ENCODE results near the gene SMYD5.
A peak's percentile ranks its signal among the peaks of the same experiment; 100 is the strongest.
"Not testable (repeated sequence)": the region's sequence is repeated elsewhere in the genome, so short reads cannot be mapped to it uniquely, and the experiment has no call there.

The SMYD5 gene

DNA sequence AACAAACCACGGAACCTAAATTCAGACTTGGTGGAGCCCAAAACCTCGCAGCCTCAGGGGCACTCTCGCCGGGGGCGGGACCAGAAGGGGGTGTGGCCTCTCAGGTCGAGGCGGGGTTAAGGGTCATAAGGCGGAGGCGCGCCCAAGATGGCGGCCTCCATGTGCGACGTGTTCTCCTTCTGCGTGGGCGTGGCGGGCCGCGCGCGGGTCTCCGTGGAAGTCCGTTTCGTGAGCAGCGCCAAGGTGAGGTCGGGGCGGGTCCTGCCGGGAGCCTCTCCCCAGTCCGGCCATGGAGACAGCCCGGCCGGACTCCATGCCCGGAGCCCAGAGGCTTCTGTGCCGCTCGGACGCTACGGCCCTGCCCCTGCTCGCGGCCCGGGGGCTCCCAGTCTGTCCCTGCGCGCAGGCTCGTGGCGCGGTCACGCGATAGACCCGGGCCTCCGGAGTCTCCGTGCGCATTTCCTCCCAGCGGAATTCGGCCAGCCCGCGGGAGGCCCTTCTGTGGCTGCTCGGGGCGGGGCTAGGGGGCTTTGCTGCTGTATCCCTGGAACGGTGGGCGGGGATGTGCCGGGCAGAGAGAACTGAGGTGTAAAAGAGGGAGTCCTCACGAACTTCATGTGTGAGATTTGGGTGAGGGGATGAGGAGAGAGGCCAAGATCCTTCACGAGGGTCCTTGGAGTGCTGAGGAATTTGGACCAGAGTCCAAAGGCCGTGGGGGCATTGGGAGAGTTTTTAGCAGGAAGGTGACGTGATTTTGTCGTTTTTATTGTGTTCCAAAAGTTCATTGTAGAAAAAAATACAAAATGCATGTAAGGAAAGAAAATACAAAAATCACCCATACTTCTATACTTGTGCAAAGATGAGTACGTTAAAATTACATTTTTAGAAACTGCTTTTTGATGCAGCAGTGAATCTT, at the start of gene SMYD5:
TSS of gene SMYD5 (plus strand) at position 126 of the 916 bp plus-strand sequence. CDS start at position 148, 22 bp downstream.
- DNase-seq: peak; percentile 93

- not testable (repeated sequence) for DNase-seq
These were observed 48.1 kb upstream of the SMYD5 start for GRCh38 chr2:73165978-73166377.

DNA sequence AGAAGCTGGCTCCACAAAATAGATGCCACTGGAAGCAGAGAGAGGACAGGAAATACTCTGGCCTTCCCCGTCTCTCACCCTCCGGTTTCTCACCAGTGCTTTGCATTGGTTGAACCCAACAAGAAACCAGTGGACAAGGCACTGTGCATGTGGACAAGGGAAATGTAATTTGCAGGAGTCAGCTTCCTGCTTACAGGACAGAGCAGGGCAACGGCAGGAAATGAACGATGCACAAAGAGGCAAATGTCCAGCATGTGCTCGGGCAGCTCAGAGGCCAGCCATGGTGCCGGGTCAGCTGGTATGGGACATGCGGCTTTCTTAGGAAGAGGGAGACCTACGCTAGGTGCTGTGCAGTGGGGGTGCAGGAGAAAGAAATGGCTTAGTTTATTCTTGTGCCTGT, 47.2 kb upstream of the SMYD5 start:
- not testable (repeated sequence) for DNase-seq

DNA sequence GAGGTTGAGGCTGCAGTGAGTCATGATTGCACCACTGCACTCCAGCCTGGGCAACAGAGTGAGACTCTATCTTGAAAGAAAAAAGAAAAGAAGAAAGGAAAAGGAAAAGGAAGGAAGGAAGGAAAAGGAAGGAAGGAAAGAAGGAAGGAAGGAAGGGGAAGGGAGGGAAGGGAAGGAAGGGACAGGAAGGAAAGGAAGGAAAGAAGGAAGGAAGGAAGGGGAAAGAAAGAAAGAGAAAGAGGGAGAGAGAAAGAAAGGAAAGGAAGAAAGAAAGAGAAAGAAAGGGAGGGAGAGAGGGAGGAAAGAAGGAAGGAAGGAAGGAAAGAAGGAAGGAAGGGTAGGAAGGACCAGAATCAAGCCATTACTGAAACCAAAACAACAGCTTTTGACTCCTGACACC, 45.7 kb upstream of the SMYD5 start:
- not testable (repeated sequence) for DNase-seq

GRCh38 chr2:73170341-73170740, 43.7 kb upstream of the SMYD5 start:
- DNase-seq: not testable (repeated sequence)

GRCh38 chr2:73172963-73173362, 41.1 kb upstream of the SMYD5 start:
- DNase-seq: peak; percentile 78

GRCh38 chr2:73173781-73174180, 40.3 kb upstream of the SMYD5 start:
- no peak for DNase-seq

- no peak for DNase-seq
These were observed 39.8 kb upstream of the SMYD5 start for GRCh38 chr2:73174244-73174643.

GRCh38 chr2:73174941-73175662, 38.9 kb upstream of the SMYD5 start:
- DNase-seq: no peak

DNA sequence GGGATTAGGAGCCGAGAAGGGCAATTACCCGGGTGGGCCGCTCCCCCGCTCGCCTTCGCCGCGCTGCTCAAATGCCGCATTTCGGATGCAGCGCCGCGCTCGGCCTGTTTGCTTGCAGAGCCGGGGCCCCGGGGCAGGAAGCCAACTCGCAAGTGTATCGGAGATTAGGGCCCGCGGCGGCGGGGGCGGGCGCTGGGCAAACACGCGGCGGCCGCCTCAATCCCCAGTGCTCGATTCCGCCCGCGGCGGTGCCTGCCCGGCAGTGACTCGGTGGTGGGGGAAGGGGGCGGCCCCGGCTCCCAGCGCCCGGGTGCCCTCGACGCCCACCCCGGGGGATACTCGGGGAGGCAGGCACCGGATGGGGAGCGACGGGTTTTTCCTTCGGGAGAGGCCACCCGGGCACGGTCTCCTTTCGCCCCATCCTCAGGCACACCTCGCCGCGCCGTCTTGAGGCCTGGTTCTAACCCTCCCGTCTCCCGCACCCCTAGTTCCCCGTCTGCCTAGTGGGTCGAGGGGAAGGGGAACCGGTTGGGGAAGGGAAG, 38.3 kb upstream of the SMYD5 start:
- peak; percentile 76 for DNase-seq

DNA sequence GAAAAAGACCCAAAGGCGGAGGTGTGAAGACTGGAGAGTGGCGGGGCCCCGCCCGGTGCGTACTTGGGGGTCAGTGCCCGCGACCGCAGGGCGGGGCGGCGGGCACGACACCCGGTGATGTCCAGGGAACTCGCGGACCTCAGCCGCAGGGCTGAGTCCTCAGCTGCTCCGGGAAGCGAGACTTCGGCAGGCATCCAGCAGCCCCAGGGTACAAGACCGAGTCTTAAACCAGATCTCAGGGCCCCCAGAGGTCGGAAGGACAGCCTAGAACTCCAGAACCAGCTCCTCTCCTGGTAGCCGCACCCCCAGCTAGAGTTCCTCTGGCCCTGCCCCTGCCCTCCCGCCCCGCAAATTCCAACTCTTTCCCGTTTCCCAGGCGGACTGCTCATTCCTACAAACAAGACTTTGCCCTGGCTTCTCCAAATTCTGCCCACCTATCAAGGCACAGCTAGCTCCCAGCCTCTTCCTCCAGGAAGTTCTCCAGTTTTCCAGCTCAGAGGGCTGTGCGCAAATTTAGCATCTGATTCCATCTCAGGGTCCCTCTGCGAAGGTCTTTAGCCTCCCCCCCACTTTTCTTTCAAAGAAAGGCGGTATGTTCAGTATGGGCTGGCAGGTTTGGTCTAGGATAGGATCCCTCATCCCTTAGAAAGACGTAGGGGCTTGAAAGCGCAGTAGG, 37.7 kb upstream of the SMYD5 start:
- DNase-seq: no peak

DNA sequence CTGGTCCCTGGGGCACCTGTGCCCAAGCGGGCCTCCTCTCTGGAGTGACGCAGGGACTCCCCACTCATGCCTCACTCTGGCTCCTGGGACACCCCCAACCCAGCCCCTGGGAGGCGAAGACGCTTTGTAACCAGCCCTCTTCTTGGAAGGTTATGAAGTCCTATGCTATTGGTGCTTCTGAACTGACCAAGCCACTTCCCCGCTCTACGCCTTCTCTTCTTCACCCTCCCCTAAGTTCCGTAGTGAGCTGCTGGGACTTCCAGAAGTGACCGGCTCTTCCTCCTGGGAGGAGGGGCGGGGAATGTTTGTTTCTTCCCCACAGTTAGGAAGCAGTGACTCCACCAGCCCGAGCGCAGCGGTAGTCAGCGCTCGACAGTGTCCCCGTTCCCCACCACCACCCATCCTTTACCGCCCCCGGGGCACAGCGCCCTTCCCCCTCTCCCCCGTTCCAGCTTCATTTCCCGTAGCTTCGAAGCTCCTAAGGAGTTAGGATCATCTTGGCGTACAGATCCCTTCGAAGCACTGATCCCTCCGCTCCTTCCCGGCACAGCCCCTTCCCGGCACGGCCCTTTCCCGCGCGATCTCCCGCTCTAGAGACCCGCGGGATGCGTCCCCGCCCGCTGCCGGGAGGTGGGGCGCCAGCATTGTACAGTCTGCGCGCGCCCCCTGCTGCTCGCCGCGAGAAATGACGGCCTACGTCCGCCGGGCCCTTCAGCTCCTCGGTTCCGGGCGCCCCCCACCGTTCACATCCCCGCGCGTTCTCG, 37.0 kb upstream of the SMYD5 start:
- DNase-seq: peak; percentile 86

- no peak for DNase-seq
These were observed 36.3 kb upstream of the SMYD5 start for GRCh38 chr2:73177645-73178255.

GRCh38 chr2:73185965-73186364, 28.1 kb upstream of the SMYD5 start:
- no peak for DNase-seq

GRCh38 chr2:73187549-73187948, 26.5 kb upstream of the SMYD5 start:
- no peak for DNase-seq

GRCh38 chr2:73197579-73197978, 16.5 kb upstream of the SMYD5 start:
- DNase-seq: no peak

- not testable (repeated sequence) for DNase-seq
These were observed 13.8 kb upstream of the SMYD5 start for GRCh38 chr2:73200281-73200680.

DNA sequence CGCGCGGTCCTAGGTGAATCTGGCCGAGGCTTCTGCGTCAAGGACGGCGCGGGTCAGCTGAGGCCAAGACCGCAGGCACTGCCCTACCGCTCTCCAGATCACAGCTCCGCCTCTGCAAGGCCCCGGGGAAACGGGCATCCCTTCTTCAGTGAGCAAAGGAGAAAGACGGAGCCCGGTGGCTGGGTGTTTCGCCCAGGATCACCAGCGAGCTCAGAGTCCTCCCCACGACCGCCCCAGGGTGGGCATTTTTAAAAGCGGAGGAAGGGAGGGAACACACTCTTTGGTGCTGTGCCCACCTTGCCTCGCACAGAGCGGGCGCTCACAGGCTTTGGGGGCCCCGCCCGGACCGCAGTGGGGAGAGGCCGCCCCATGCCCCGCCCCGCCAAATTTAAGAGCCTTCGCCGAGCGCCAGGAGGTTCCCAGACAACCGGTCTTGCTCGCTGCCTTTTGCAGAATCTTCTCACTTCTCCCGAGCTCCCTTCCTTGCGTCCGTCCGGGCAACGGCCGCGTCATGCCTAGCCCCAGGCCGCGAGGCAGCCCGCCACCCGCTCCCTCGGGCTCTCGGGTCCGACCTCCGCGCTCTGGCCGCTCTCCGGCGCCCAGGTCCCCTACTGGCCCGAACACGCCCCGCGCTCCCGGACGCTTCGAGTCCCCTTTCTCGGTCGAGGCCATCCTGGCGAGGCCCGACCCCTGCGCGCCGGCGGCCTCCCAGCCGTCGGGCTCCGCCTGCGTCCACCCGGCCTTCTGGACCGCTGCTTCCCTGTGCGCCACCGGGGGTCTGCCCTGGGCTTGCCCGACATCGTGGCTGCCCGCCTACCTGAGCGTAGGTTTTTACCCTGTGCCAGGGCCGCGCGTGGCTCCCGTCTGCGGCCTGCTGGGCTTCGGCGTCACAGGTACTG, 11.6 kb upstream of the SMYD5 start, which contains the start of gene NOTO:
TSS of gene NOTO (plus strand) at position 419 of the 899 bp plus-strand sequence. CDS start at position 512, 93 bp downstream.
- DNase-seq: no peak

DNA sequence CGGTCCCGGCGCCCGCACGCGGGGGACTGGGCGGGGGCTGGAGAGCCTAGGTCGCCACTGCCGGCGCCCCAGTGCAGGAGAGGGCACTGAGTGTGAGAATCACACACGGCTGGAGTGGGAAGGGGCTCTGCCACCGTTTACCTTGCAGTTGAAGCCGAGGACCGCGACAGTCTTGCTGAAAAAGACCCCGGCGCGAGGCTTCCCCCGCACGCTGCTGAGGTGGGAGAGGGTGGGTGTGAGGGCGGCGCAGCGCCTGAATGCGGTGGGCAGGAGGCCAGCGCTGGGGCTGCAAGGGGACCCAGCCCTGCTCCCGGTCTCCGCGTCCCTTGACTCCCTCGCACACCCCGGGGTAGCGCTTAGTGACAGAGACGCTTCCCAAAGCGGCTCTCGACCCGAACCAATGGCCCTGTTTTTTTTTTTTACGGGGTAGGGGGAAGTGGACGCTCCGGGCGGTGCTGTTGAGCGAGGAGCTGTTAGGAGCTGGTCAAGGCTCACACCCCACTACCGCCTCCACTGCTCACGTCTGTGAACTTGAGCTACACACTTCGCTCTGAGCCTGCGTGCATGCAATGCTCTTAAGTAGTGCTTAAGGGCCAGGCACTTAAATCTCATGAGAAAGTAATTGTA, 10.9 kb upstream of the SMYD5 start:
- no peak for DNase-seq

DNA sequence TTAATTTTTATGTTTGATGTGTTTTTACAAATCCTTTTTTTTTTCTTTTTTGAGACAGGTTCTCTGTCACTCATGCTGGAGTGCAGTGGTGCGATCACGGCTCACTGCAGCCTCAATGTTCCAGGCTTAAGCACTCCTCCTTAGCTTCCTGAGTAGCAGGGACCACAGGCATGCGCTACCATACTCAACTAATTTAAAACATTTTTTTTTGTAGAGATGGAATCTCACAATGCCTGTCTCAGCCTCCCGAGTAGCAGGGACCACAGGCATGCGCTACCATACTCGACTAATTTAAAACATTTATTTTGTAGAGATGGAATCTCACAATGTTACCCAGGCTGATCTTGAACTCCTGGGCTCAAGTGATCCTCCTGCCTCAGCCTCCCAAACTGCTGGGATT, 8.4 kb upstream of the SMYD5 start:
- DNase-seq: no peak
